HG03442 (cell line): Measurements from ENCODE around the gene LMNTD1.
"Not testable (repeated sequence)": the region's sequence is repeated elsewhere in the genome, so short reads cannot be mapped to it uniquely, and the experiment has no call there.

Experiments
- ATAC-seq: cut with Tn5 transposase; IDR thresholded peaks from one replicate; pipeline ENCODE4 v1.9.1; 2021; ENCODE audit warnings: mild to moderate bottlenecking, moderate library complexity; ENCODE audit not compliant: unreplicated experiment

LMNTD1 gene

GRCh38 chr12:25553098-25553497 is at the start of gene LMNTD1:
TSS of gene LMNTD1 (minus strand) at chr12:25553283. CDS start at chr12:25552959, 324 bp downstream.
- ATAC-seq = no peak

- no peak for ATAC-seq
These were observed 45.9 kb upstream of the LMNTD1 start for GRCh38 chr12:25598956-25599355.

GRCh38 chr12:25595496-25595895 is 42.4 kb upstream of the LMNTD1 start:
- ATAC-seq = not testable (repeated sequence)

GRCh38 chr12:25594376-25594775 is 41.3 kb upstream of the LMNTD1 start:
- no peak for ATAC-seq

- ATAC-seq = no peak
These were observed 39.8 kb upstream of the LMNTD1 start for GRCh38 chr12:25592725-25593495.

- no peak for ATAC-seq
These were observed 38.1 kb upstream of the LMNTD1 start for GRCh38 chr12:25591144-25591543.

GRCh38 chr12:25590011-25590721 is 37.1 kb upstream of the LMNTD1 start:
- ATAC-seq = peak; percentile 72

GRCh38 chr12:25587346-25587745 is 34.3 kb upstream of the LMNTD1 start:
- ATAC-seq = no peak

GRCh38 chr12:25585662-25586061 is 32.6 kb upstream of the LMNTD1 start:
- no peak for ATAC-seq

- ATAC-seq = no peak
These were observed 32.0 kb upstream of the LMNTD1 start for GRCh38 chr12:25585021-25585523.

GRCh38 chr12:25584596-25584995 is 31.5 kb upstream of the LMNTD1 start:
- ATAC-seq = no peak

GRCh38 chr12:25583545-25583944 is 30.5 kb upstream of the LMNTD1 start:
- ATAC-seq = no peak

- ATAC-seq = no peak
These were observed 28.0 kb upstream of the LMNTD1 start for GRCh38 chr12:25581067-25581466.

- no peak for ATAC-seq
These were observed 25.5 kb upstream of the LMNTD1 start for GRCh38 chr12:25578411-25579143.

GRCh38 chr12:25574761-25575160 is 21.7 kb upstream of the LMNTD1 start:
- ATAC-seq = no peak

GRCh38 chr12:25573346-25573745 is 20.3 kb upstream of the LMNTD1 start:
- ATAC-seq = no peak

GRCh38 chr12:25570418-25570817 is 17.3 kb upstream of the LMNTD1 start:
- no peak for ATAC-seq

GRCh38 chr12:25566202-25566949 is 13.3 kb upstream of the LMNTD1 start:
- no peak for ATAC-seq

- no peak for ATAC-seq
These were observed 5.5 kb upstream of the LMNTD1 start for GRCh38 chr12:25558586-25558985.

- no peak for ATAC-seq
These were observed 4.8 kb upstream of the LMNTD1 start for GRCh38 chr12:25557830-25558436.
